ENCODE measurements around the gene EGFL7.
A peak's percentile ranks its signal among the peaks of the same experiment; 100 is the strongest.

Gene EGFL7

DNA sequence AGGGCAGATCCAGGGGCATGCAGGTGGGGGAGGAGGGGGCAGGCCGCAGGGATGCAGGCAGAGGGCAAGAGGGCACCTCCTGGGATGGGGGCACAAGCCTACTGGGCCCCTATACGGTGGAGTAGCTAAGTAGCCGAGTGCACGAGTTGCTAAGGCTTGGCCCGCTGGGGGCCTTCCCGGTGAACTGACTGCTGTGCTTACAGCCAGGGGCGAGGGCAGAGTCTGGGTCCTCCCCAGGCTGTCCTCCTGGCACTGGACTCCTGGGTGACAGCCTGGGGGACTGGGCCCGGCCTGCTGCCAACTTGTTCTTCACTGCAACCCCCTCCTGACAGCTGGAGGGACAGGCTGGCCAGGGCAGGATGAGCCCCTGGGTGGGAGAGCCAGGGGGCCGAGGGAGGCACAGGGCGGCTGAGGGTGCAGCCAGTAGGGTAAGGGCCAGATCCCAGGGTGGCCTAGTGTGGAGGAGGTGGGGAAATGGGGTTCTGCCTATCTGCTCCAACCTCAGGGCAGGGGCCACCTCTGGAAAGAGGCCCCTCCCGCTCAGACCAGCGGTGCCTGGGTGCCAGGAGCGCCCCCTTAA lies 1.7 kb upstream of the EGFL7 start:
- ChIA-PET CTCF (interaction anchor here (3.2 kb wide), 1 partner anchor 11 kb away, joined by 16 read pairs; no protein-coding TSS in a partner anchor), POLR2A (no interaction called here)
- TF ChIP-seq, protein P1, sequence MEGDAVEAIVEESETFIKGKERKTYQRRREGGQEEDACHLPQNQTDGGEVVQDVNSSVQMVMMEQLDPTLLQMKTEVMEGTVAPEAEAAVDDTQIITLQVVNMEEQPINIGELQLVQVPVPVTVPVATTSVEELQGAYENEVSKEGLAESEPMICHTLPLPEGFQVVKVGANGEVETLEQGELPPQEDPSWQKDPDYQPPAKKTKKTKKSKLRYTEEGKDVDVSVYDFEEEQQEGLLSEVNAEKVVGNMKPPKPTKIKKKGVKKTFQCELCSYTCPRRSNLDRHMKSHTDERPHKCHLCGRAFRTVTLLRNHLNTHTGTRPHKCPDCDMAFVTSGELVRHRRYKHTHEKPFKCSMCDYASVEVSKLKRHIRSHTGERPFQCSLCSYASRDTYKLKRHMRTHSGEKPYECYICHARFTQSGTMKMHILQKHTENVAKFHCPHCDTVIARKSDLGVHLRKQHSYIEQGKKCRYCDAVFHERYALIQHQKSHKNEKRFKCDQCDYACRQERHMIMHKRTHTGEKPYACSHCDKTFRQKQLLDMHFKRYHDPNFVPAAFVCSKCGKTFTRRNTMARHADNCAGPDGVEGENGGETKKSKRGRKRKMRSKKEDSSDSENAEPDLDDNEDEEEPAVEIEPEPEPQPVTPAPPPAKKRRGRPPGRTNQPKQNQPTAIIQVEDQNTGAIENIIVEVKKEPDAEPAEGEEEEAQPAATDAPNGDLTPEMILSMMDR (IDR thresholded peaks at IDR 0.05; ENCODE audit: control extremely low read depth, extremely low read depth, low read depth, missing control alignments): no peak
- DNase-seq (ENCODE audit: extremely low spot score): no peak

DNA sequence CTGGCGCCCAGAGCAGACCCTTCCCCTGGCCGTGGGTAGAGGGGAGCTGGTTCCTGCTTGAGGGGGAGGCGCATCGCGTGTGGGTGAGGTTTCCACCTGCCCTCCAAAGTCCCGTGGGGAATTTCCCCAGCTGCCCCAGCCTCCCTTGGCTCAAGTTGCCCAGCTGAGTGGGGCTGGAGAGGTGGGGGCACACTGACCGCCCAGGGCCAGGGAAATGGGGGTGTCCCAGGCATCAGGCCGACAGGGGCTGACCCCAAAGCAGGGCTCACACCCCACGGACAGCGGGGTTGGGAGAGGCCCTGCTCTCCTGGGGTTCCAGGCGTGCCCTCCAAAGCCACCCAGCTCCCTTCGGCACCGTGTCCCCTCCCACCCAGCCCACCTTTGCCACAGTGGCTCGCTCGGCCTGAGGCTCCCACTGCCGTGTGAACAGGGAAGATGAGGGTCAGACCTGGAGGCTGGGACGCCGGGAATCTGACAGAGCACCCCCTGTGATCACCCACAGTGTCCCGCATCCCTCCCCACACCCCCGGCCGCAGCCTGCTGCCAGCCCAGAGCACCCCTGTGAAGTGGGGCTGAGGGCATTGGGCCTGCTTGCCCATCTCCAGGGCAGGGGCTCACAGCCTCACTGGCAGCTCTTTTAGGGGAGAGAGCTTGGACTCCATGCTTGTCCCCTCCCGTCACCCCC lies 933 bp upstream of the EGFL7 start:
- ChIA-PET CTCF (interaction anchor here (3.2 kb wide), 1 partner anchor 10 kb away, joined by 16 read pairs; no protein-coding TSS in a partner anchor), POLR2A (no interaction called here)
- DNase-seq (ENCODE audit: extremely low spot score): no peak
- TF ChIP-seq, protein P1 (IDR thresholded peaks at IDR 0.05; ENCODE audit: control extremely low read depth, extremely low read depth, low read depth, missing control alignments): no peak

DNA sequence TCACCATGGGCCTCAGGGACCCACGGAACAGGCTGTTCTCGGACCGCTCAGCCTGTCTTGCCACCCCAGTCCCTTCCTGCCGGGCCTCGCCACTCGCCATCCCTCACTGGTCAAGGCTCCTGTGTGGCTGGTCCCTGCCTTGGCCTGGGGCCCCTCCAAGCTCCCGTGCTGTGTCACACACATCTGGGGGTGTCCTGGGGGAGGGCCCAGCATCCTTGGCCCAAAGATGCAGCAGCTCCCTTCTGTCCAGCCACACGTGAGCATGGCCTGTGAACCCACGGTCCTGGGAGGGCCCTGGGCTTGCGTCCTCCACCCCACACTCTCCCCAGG lies 425 bp upstream of the EGFL7 start:
- CTCF ChIA-PET: interaction anchor here (3.2 kb wide), 1 partner anchor 10 kb away, joined by 16 read pairs; no protein-coding TSS in a partner anchor
- no peak for DNase-seq (ENCODE audit: extremely low spot score)
- TF ChIP-seq, protein P1 (IDR thresholded peaks at IDR 0.05; ENCODE audit: control extremely low read depth, extremely low read depth, low read depth, missing control alignments): no peak
- POLR2A ChIA-PET: no interaction called here

DNA sequence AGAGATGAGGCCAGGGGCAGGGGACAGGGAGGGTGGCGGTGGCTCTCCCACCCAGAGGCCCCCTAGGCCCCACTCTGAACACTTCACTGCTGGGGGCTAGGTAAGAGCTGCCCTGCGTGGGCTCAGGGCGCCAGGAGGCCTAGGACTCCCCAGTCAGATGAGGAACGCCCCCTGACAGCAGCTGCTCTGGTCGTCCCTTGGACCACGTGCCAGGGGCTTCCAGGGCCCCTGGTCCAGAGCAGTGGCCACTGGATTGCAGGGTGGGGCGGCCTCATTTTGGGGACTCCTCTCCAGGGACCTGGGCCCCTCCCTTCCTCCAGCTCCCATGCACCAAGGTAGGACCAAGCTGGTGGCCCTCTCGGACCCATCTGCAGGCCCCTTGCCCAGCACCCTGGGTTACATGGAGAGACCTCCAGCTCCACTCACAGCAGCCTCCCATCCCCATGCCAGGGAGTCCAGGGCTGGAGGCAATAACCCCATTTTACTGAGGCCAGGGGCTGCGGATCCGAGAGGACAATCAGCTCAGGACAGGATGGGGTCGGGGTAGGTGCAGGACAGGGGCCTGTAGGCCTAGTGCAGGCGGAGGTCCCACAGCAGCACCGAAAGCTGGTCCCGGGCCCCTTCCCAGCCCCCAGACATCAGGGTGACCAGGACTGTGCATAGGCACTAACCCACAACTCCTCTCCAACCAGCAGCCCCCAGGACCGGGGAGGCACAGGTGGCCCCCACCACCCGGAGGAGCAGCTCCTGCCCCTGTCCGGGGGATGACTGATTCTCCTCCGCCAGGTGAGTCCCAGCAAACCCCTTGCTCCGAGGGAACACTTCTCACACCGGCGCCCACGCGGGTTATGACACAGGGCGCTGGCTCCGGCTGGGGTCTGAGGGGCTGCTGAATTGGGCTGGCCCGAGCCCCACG lies 1.5 kb downstream of the EGFL7 start:
- TF ChIP-seq, protein P1 (IDR thresholded peaks at IDR 0.05; ENCODE audit: control extremely low read depth, extremely low read depth, low read depth, missing control alignments): no peak
- no peak for DNase-seq (ENCODE audit: extremely low spot score)
- ChIA-PET CTCF (interaction anchor here (1.1 to 1.9 kb wide), 2 partner anchors 8 to 178 kb away, joined by 3 to 6 read pairs; no protein-coding TSS in a partner anchor), POLR2A (interaction anchor here (0.5 kb wide), 1 partner anchor 23 kb away, joined by 3 read pairs; the partner anchor contains the start of gene AGPAT2)

DNA sequence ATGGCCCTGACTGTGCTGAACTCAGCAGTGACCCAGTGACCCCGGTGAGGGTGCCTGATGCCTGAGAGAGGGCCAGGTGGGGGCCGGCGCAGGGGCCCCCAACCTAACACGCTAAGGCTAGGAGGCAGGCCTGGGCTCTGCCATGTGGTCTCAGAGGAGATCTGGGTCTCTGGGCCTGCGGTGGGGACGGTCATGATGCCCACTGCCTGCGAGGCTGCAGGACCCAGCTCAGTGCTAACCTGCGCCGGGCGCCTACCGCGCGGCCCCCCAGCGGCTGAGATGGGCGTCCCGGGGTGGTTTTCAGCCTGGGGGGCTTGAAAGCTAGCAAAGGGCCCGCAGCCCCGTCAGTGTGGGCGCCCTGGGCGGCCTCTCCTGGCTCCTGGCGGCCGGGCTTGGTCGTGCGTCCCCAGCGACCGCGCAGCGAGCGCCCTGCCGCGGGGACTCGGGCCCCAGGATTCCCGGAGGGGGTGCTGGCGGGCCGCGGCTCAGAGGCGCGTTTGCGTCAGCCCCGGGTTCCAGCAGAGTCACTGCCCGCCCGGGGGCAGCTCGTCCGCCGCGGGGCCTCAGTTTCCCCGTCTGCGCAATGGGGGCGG lies 2.5 kb downstream of the EGFL7 start:
- TF ChIP-seq, protein P1 (IDR thresholded peaks at IDR 0.05; ENCODE audit: control extremely low read depth, extremely low read depth, low read depth, missing control alignments): peak; percentile 7
- POLR2A ChIA-PET: no interaction called here
- no peak for DNase-seq (ENCODE audit: extremely low spot score)
- CTCF ChIA-PET: no interaction called here

Data from GM10248 (cell line).